GM12801 (cell line): ENCODE results near the gene ZC2HC1C.

Experiments used
- TF ChIP-seq, protein P1 (sequence below): IDR thresholded peaks from one replicate; pipeline ENCODE4 v1.5.1; 2011; ENCODE audit warnings: control low read depth; ENCODE audit not compliant: insufficient read length; ENCODE audit errors: extremely low read depth

The ZC2HC1C gene

DNA sequence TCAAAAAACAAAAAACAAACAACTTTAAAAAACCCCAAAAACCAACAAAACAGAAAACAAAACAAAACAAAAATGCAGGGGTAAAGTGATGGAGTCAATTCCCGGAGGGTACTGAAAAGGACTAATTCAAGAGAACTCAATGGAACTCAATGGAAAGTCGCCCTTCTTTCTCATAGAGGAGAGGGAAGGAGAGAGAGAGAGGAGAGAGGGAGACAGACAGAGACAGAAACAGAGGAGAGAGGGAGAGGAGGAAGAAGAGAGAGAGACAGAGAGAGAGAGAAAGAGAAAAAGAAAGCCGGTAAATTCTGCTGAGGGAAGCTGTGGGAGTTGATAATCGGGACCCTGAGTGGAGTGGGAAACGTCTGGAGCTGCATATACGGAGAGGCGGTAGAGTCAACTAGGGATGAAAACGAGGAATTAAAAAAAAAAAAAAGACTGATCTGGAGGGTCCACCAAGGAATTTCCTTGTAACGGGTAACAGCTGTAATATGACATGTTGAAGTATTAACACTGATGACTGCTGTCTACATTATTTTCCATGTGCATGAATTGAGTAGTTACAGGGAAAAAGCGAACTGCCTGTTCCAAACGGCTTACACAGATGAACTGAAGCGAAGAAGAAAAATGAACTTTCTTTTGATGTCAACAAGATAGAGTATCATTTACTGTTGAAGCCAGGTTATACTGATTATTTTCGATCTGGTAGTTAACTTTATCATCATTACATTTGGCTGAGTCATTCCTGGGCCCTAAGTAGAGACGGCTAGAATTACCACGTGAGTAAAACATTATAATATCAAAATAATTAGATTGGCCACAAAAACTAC, 934 bp upstream of the ZC2HC1C start:
- TF ChIP-seq, protein P1, sequence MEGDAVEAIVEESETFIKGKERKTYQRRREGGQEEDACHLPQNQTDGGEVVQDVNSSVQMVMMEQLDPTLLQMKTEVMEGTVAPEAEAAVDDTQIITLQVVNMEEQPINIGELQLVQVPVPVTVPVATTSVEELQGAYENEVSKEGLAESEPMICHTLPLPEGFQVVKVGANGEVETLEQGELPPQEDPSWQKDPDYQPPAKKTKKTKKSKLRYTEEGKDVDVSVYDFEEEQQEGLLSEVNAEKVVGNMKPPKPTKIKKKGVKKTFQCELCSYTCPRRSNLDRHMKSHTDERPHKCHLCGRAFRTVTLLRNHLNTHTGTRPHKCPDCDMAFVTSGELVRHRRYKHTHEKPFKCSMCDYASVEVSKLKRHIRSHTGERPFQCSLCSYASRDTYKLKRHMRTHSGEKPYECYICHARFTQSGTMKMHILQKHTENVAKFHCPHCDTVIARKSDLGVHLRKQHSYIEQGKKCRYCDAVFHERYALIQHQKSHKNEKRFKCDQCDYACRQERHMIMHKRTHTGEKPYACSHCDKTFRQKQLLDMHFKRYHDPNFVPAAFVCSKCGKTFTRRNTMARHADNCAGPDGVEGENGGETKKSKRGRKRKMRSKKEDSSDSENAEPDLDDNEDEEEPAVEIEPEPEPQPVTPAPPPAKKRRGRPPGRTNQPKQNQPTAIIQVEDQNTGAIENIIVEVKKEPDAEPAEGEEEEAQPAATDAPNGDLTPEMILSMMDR: no peak

DNA sequence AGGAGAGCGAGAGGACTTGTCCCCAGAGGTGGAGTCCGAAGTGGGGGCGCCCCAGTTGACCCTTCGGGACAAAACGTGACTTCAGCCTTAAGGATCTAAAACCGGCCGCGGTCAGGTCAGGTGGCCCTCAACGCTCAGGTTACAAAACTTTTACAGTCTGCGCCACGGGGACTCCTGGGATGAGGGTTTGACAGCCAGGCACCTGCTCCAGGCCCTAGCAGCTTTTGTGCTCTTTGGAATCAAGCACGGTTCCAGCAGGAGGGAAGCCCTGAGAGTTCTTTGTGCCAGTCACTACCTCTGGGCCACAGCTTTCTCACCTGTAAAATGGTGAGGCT, 337 bp downstream of the ZC2HC1C start:
- TF ChIP-seq, protein P1: no peak

DNA sequence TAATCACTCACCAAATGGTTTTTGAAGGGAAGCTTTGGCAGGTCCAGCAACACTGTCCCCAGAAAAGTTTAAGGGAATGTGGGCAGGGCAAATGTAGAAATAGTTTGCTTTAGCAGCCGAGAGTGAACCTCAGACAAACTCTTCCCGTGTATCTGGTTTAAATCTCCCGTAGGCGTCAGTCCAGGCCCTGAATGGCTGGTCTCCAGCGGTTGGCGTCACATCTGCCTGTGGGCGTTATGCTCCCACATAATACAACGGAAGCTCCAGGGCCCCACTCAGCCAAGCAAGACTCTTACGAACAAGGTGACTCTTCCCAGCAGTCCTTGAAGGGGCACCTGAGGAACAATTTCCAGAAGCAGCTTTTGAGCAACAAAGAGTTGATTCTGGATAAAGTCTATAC, 942 bp downstream of the ZC2HC1C start:
- TF ChIP-seq, protein P1: no peak

DNA sequence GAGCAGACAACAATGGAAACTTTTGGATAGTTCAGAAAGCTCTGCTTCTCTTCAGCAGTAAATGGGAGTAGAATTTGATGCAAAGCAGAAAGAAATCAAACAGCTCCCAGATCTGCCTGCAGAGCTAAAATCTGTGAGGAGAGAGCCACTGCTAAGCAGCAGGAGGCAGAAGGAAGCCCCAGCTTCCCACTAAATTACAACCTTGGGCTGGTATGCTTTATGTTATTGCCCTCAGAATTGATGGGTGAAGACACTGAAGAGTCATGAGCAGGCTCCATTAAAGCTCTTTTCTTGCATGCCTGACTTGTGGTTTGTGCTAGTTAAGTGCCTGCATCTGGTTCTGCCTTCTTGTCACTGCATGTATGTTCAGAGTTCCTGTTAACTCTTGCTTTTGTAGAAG, 8.4 kb downstream of the ZC2HC1C start:
- TF ChIP-seq, protein P1: no peak

DNA sequence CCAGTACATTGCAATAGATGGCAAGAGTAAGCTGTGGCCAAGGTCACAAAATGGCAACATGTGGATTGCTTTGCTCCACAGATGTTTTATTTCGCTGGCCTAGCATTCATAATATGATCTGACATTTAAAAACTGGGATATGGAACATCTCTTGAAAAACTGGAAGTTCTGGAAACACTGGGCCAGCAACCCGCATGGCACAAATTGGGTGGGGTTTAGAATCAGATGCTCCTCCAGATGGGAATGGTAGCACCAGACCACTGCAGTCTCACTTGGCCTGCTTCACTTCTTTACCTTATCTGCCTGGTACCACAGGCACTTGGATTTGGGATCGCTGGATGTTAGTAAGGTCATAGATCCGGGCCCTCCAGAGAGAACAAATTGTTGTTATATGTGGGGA, 10.1 kb downstream of the ZC2HC1C start:
- TF ChIP-seq, protein P1: no peak

DNA sequence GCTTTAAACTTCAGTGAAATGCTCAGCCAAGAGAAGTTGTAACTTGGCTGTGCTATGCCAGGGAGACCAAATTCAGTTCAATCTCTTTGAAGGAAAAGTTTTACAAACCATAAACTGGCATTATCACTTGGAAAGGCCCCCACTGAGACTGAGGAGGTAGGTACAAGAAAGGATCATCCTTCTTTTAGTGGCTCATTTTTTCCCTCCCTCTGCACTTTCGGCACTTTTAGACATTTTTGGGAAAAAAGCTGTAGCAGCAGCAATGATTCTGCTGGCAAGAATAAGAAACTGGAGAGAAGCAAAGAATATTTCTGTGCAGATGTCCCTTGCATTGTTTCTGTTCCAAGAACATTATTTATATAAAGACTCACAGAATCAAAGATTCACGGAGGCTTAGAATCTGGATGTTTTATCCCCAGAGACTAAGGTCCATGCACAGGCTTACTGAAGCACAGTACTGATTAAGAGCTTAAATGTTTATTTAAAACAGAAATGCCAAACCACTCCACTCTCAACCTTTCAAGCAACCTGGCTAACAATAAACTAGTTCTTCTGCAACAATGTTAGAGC, 12.3 kb downstream of the ZC2HC1C start:
- TF ChIP-seq, protein P1: no peak

DNA sequence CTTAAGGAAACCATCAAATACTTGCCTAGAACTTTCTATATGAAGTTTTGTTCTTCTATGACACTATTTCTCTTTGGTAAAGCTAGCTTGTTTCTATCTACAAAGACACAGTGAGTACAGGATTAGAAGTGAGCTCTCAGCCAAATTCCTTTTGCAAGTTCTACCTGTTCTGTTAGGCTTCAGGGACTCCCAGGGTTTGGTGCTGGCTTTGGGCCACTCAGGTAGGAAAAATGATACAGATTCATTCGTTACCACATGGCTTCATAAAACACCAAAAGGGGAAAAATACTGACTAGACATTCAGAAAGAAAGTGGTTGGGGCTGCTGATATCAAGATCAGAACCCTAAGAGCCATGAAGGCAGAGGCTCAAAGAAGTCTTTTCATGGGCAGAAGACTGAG, 13.8 kb downstream of the ZC2HC1C start:
- TF ChIP-seq, protein P1: no peak
